ENCODE measurements around the gene DAGLA. TPM values are rescaled to one million over a fixed set of nuclear protein-coding genes. Genes with fewer than 3 reads are reported as not detected.

DAGLA gene
- total RNA-seq, 1 donor: 3.6 TPM

DNA sequence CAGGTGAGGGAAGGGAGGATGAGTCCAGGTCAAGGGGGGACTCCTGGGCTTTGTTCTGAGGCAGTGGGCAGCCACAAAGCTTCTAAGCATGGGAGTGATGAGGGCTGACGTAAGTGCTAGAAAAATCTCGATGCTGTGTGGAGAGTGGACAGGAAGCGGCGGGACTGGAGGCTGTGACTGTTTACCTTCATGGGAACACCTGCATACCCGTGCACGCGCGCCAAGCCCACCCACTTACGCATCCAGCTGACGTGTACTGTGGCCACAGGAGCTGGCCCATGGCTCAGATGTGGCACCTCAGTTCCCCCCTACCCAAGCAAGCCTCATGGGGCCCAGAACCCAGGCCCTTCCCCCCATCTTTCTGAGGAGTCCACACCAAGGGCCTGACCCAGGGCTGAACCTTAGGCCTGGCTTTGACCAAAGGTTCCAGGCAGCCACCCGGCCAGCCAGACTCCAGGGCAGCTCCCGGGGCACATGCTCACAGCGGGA is 86.2 kb downstream of the DAGLA start:
- no peak overlapping the region for H2AFZ ChIP-seq (ENCODE audit: low read length)
- H3K36me3 ChIP-seq (ENCODE audit: insufficient read depth, low read length): no peaks in the 10 kb centered on the region
- no peak overlapping the region for H3K4me3 ChIP-seq (ENCODE audit: insufficient read depth, low read length)
- no peaks in the 10 kb centered on the region for H3K79me2 ChIP-seq (ENCODE audit: insufficient read depth, low read length)
- no peak overlapping the region for H3K27ac ChIP-seq (ENCODE audit: low read depth, low read length)
- no peaks in the 10 kb centered on the region for H3K9me3 ChIP-seq (ENCODE audit: low read depth, low read length)
- no peak overlapping the region for H3K4me2 ChIP-seq (ENCODE audit: insufficient read depth, low read length)
- no peaks in the 10 kb centered on the region for H4K20me1 ChIP-seq (ENCODE audit: insufficient read depth, low read length)
- peaks cover 2% of the 10 kb centered on the region for H3K27me3 ChIP-seq (ENCODE audit: insufficient read depth, low read length)
- no peaks in the 10 kb centered on the region for H3K4me1 ChIP-seq (ENCODE audit: insufficient read depth, low read length)
- no peak for DNase-seq (ENCODE audit: insufficient read length, low spot score, missing footprints)
- TF ChIP-seq, protein P1, sequence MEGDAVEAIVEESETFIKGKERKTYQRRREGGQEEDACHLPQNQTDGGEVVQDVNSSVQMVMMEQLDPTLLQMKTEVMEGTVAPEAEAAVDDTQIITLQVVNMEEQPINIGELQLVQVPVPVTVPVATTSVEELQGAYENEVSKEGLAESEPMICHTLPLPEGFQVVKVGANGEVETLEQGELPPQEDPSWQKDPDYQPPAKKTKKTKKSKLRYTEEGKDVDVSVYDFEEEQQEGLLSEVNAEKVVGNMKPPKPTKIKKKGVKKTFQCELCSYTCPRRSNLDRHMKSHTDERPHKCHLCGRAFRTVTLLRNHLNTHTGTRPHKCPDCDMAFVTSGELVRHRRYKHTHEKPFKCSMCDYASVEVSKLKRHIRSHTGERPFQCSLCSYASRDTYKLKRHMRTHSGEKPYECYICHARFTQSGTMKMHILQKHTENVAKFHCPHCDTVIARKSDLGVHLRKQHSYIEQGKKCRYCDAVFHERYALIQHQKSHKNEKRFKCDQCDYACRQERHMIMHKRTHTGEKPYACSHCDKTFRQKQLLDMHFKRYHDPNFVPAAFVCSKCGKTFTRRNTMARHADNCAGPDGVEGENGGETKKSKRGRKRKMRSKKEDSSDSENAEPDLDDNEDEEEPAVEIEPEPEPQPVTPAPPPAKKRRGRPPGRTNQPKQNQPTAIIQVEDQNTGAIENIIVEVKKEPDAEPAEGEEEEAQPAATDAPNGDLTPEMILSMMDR (IDR thresholded peaks at IDR 0.05; ENCODE audit: extremely low read depth, low read depth, low read length): no peak

DNA sequence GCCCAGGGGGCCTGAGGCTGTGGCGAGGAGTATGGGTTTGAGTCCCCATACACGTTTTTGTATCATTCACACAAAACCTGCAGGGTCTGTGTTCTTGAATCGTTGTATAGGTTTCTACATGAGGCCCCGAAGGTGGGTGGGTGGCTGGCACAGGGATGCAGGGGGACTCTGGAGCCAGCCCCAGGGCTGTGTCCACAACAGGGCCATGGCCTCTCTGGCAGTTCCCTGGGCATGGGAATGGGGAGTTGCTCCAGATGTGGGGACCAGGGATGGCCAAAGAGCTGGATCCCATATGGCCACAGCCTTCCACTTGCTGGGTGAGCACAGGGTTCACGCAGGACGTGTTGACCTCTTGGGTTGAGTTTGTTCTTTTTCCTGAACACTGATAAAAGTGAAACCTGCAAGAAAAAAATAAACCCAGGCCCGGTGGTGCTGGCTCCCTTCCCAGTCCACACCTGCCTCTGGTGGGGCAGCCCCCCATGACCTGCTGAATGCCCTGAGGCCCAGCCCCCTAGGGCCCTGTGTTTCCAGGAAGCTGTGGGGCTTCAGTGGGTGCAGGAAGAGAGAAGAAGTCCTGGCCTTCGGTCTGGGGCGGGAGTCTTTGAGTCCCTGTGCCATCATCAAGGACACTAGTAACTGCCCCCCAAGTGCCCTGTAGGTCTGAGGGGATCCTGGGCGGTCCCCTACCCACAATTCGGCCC is 88.3 kb downstream of the DAGLA start:
- no peaks in the 10 kb centered on the region for H3K9me3 ChIP-seq (ENCODE audit: low read depth, low read length)
- TF ChIP-seq, protein P1 (IDR thresholded peaks at IDR 0.05; ENCODE audit: extremely low read depth, low read depth, low read length): no peak

DNA sequence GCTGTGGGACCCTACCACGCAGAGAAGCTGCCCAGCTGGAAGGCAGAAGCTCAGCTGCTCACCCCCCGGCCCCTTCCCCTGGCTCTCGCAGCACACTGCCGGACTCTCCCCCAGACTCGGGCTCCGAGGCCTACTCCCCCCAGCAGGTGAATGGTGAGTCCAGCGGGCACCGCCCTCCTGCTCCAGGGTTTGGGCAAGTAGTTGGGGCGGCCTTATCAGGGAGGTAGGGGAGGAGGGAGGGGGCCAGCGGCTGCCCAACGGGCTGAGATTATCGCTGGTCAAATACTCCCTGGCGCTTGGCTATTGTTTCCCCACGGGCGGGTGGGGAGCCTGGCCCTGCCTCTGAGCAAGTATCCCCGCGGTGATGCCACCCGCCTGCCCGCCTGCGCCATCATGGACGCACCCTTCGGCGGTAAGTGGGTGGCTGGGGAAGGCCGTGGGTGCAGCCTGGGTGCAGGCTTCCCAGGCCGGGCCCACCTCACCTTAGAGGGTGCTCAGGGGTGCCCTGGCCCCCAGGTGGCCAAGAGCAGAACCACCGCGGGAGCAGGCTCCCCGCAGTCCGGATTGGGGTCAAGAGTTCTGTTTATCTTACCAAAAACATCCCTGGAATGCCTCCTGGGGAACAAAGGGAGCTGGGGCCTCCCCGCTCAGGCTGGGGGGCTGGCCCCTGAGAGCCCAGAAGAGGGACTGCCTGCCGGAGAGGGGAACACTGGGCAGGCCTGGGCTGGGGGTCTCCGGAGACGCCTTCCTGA is 89.2 kb downstream of the DAGLA start:
- no peak overlapping the region for H3K27ac ChIP-seq (ENCODE audit: low read depth, low read length)

More for the DNA sequence above, 88.3 kb downstream of the DAGLA start:
- Histone ChIP-seq H3K4me3 (ENCODE audit: insufficient read depth, low read length) (no peak overlapping the region), H3K4me2 (ENCODE audit: insufficient read depth, low read length) (no peak overlapping the region), H2AFZ (ENCODE audit: low read length) (no peak overlapping the region), H4K20me1 (ENCODE audit: insufficient read depth, low read length) (no peaks in the 10 kb centered on the region), H3K4me1 (ENCODE audit: insufficient read depth, low read length) (no peaks in the 10 kb centered on the region), H3K27ac (ENCODE audit: low read depth, low read length) (no peak overlapping the region), H3K36me3 (ENCODE audit: insufficient read depth, low read length) (no peaks in the 10 kb centered on the region), H3K79me2 (ENCODE audit: insufficient read depth, low read length) (no peaks in the 10 kb centered on the region), H3K27me3 (ENCODE audit: insufficient read depth, low read length) (no peaks in the 10 kb centered on the region)
- no peak for DNase-seq (ENCODE audit: insufficient read length, low spot score, missing footprints)

More for the DNA sequence above, 89.2 kb downstream of the DAGLA start:
- Histone ChIP-seq H3K79me2 (ENCODE audit: insufficient read depth, low read length) (no peaks in the 10 kb centered on the region), H3K4me2 (ENCODE audit: insufficient read depth, low read length) (no peak overlapping the region), H2AFZ (ENCODE audit: low read length) (no peak overlapping the region), H3K4me3 (ENCODE audit: insufficient read depth, low read length) (no peak overlapping the region), H3K27me3 (ENCODE audit: insufficient read depth, low read length) (no peaks in the 10 kb centered on the region), H3K4me1 (ENCODE audit: insufficient read depth, low read length) (no peaks in the 10 kb centered on the region), H3K36me3 (ENCODE audit: insufficient read depth, low read length) (no peaks in the 10 kb centered on the region), H3K9me3 (ENCODE audit: low read depth, low read length) (no peaks in the 10 kb centered on the region), H4K20me1 (ENCODE audit: insufficient read depth, low read length) (no peaks in the 10 kb centered on the region)
- peak; percentile 96 for DNase-seq (ENCODE audit: insufficient read length, low spot score, missing footprints)
- TF ChIP-seq, protein P1 (IDR thresholded peaks at IDR 0.05; ENCODE audit: extremely low read depth, low read depth, low read length): peak; percentile 18

Data from osteoblast (primary cell).